ENCODE measurements around the gene ADAMTS17. TPM values are rescaled to one million over a fixed set of nuclear protein-coding genes. Genes with fewer than 3 reads are reported as not detected.

Gene ADAMTS17
- total and polyA plus RNA-seq, 4 experiments from 2014 or later = 2.1 to 6.2 (median 4.8) TPM

DNA sequence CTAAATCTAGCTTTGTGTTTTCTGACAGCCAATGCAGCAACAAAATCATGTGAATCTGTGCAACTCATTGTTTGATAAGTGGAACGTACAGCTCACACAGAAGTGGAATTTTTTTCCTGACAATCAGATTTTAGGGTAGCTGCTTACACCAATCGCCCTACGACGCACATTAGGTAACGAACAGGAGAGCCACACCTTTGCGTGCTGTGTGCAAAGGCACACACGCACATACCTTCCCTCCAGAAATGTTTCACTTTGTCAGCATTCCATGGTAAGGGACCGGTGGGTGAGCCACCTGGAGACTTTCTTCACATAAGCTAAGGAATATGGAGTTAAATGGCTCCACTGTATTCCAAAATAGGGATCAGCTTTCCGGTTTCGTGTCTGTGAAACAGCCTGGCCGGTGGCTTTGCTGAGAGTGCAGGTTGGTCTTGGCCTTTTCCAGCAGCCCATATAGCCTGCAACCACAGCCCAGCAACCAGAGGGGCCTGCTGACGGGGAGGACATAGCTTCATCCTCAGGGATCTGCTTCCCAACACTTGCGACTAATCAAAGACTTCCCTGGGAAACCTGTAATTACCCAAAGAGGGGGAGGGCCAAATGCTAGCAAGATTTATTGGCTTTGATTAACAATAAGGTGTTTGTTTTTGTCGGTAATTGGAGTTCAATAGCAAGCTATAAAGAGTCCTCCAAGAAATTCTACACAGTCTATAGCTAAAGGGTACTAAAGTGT lies 145.3 kb downstream of the ADAMTS17 start:
- CTCF ChIA-PET (ENCODE audit: partially characterized antibody) = interaction anchor here (1.2 to 1.4 kb wide), 2 partner anchors 18 to 154 kb away, joined by 3 to 4 read pairs; no protein-coding TSS in a partner anchor
- DNase-seq = no peak
- H3K36me3 Mint-ChIP-seq = peaks cover 2 to 16% of the 10 kb centered on the region in 2 donors
- no peaks in the 10 kb centered on the region for H3K36me3 ChIP-seq (ENCODE audit: insufficient read depth, low read length)
- no peaks in the 10 kb centered on the region for H3K9me3 ChIP-seq (ENCODE audit: control insufficient read depth in 1 of 2, low read length in 2 of 2)
- H3K4me1 ChIP-seq (ENCODE audit: insufficient read depth, low read length) = peaks cover 7% of the 10 kb centered on the region
- no peak overlapping the region for H3K27ac Mint-ChIP-seq
- H3K4me1 Mint-ChIP-seq = peaks cover 2 to 9% (median 6%) of the 10 kb centered on the region in 4 donors
- H3K4me3 ChIP-seq (ENCODE audit: low read length in 2 of 2) = no peak overlapping the region
- H3K27ac ChIP-seq (ENCODE audit: low read depth, low read length) = no peak overlapping the region
- POLR2A ChIA-PET (ENCODE audit: partially characterized antibody) = no interaction called here
- H3K27me3 Mint-ChIP-seq = no peaks in the 10 kb centered on the region
- no peaks in the 10 kb centered on the region for H3K27me3 ChIP-seq (ENCODE audit: insufficient read depth, low read length)
- H3K9me3 Mint-ChIP-seq = no peaks in the 10 kb centered on the region
- intact Hi-C loops (cut with micrococcal nuclease) = no loop called here
- H3K4me3 Mint-ChIP-seq = no peak overlapping the region

DNA sequence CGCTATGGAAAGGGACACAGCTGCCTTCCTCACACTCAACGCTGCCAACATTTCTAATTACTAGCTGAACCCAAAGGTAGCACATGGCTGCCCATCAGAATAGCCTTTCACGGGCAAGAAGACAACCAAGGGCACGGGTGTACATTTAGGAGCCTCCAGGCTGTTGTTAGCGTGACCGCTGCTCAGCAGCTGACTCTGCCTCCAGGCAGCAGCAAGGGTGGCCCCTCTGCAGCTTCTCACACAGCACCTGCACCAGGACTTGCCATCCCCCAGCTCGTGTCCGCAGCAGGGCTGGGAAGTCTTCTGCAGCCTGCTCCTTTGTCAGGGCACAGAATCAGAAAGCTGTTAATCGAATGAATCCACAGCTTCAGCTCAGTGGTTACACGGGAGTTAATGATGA lies 146.8 kb downstream of the ADAMTS17 start:
- H3K4me3 Mint-ChIP-seq = no peak overlapping the region
- peaks cover 0 to 3% (median 0%) of the 10 kb centered on the region in 4 donors for H3K4me1 Mint-ChIP-seq
- no peaks in the 10 kb centered on the region for H3K4me1 ChIP-seq (ENCODE audit: insufficient read depth, low read length)
- CTCF ChIA-PET (ENCODE audit: partially characterized antibody) = interaction anchor here (0.7 to 1.2 kb wide), 3 partner anchors 16 to 289 kb away, joined by 3 read pairs; no protein-coding TSS in a partner anchor
- no peak overlapping the region for H3K27ac ChIP-seq (ENCODE audit: low read depth, low read length)
- intact Hi-C loops (cut with micrococcal nuclease) = no loop called here
- no peak for DNase-seq
- POLR2A ChIA-PET (ENCODE audit: partially characterized antibody) = no interaction called here
- H3K9me3 ChIP-seq (ENCODE audit: control insufficient read depth in 1 of 2, low read length in 2 of 2) = no peaks in the 10 kb centered on the region
- no peaks in the 10 kb centered on the region for H3K27me3 Mint-ChIP-seq
- H3K36me3 Mint-ChIP-seq = peaks cover 1 to 25% of the 10 kb centered on the region in 2 donors
- no peaks in the 10 kb centered on the region for H3K27me3 ChIP-seq (ENCODE audit: insufficient read depth, low read length)
- no peaks in the 10 kb centered on the region for H3K9me3 Mint-ChIP-seq
- no peak overlapping the region for H3K4me3 ChIP-seq (ENCODE audit: low read length in 2 of 2)
- no peaks in the 10 kb centered on the region for H3K36me3 ChIP-seq (ENCODE audit: insufficient read depth, low read length)
- H3K27ac Mint-ChIP-seq = no peak overlapping the region

DNA sequence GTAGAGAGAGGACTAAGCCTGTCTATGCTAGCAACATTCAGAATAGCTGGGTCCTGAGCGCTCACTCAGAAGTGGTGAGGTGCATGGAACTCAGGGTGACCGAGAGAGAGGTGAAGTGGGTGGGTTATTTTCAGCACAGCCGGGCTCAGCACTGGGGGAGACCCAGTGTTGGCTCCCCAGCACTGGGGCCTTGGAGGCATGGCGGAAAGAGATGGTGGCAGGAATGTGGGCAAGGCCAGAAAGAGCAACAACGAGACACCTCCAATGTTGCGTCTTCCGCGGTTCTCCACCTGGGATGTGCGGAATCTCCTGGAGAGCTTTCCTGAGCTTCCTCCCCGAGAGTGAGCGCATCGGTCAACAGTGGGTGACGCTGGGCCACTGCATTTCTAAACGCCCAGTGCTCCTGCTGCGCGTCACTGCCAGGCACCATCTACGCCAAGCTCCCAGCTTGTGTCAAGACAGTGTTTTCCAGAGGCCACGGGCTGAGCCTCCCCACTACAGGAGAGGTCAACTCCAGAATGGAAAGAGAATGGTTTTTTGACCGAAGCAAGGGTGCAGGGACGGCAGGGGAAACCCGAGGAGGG lies 148.4 kb downstream of the ADAMTS17 start:
- Histone ChIP-seq H3K27me3 (ENCODE audit: insufficient read depth, low read length) (no peaks in the 10 kb centered on the region), H3K9me3 (ENCODE audit: control insufficient read depth in 1 of 2, low read length in 2 of 2) (no peaks in the 10 kb centered on the region), H3K36me3 (ENCODE audit: insufficient read depth, low read length) (no peaks in the 10 kb centered on the region), H3K27ac (ENCODE audit: low read depth, low read length) (no peak overlapping the region), H3K4me3 (ENCODE audit: low read length in 2 of 2) (no peak overlapping the region), H3K4me1 (ENCODE audit: insufficient read depth, low read length) (no peaks in the 10 kb centered on the region)
- H3K4me3 Mint-ChIP-seq = no peak overlapping the region
- H3K27me3 Mint-ChIP-seq = no peaks in the 10 kb centered on the region
- DNase-seq = no peak
- H3K4me1 Mint-ChIP-seq = no peaks in the 10 kb centered on the region
- intact Hi-C loops (cut with micrococcal nuclease) = no loop called here
- no peaks in the 10 kb centered on the region for H3K9me3 Mint-ChIP-seq
- H3K27ac Mint-ChIP-seq = no peak overlapping the region
- POLR2A ChIA-PET (ENCODE audit: partially characterized antibody) = no interaction called here
- CTCF ChIA-PET (ENCODE audit: partially characterized antibody) = interaction anchor here (1.0 kb wide), 1 partner anchor 10 kb away, joined by 3 read pairs; no protein-coding TSS in a partner anchor
- H3K36me3 Mint-ChIP-seq = peaks cover 1 to 27% of the 10 kb centered on the region in 2 donors

DNA sequence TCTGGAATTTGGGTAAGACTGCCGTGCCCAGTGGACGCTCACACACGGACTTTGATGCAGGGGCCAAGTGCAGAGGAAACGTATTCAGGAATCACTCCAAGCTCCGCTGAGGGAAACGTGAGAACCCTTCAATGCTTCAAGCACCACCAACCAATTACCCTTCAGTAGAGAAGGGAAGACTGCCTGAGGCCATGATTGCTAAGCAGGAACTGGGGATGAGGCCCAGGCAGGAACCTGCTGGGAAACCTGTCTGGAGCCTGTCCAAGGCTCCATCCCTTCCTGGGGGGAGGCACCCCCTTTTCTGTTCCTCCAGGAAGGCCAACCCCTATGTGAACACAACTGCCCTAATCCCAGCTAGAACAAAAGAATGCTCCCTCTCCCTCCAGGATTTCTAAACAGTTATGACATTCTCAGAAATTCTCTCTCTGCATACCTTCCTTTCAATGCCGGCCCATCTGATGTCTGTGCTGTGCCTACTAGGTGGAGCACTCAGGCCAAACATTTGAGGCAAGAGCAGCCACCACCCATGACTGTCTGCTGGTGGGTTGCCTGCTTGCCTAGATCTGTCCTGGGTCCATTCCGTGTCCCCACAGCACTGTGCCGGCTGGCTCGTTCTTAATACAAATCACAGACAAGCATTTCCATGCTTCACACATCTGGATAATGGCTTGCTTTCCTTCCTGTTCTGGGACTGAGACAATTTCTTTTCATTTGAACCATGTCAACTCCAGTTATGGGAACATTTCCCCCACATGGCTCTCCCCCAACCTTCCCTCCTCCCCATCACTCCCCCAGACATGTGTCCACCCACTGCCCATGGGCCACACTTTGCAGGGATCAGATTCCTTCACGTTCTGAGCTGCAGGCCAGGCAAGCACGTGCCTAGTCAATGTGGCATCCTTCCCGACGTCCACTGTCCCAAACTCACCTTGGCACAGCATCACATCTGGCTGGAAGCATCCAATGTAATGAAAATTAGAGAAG lies 149.4 kb downstream of the ADAMTS17 start:
- ChIA-PET CTCF (ENCODE audit: partially characterized antibody) (no interaction called here), POLR2A (ENCODE audit: partially characterized antibody) (no interaction called here)
- no peaks in the 10 kb centered on the region for H3K36me3 ChIP-seq (ENCODE audit: insufficient read depth, low read length)
- Mint-ChIP-seq H3K9me3 (no peaks in the 10 kb centered on the region), H3K27ac (no peak overlapping the region), H3K27me3 (no peaks in the 10 kb centered on the region), H3K4me3 (no peak overlapping the region), H3K4me1 (no peaks in the 10 kb centered on the region), H3K36me3 (peaks cover 1 to 32% of the 10 kb centered on the region in 2 donors)
- H3K27ac ChIP-seq (ENCODE audit: low read depth, low read length) = no peak overlapping the region
- no peak for DNase-seq
- no peaks in the 10 kb centered on the region for H3K4me1 ChIP-seq (ENCODE audit: insufficient read depth, low read length)
- intact Hi-C loops (cut with micrococcal nuclease) = no loop called here
- H3K9me3 ChIP-seq (ENCODE audit: control insufficient read depth in 1 of 2, low read length in 2 of 2) = no peaks in the 10 kb centered on the region
- H3K27me3 ChIP-seq (ENCODE audit: insufficient read depth, low read length) = no peaks in the 10 kb centered on the region
- H3K4me3 ChIP-seq (ENCODE audit: low read length in 2 of 2) = no peak overlapping the region

DNA sequence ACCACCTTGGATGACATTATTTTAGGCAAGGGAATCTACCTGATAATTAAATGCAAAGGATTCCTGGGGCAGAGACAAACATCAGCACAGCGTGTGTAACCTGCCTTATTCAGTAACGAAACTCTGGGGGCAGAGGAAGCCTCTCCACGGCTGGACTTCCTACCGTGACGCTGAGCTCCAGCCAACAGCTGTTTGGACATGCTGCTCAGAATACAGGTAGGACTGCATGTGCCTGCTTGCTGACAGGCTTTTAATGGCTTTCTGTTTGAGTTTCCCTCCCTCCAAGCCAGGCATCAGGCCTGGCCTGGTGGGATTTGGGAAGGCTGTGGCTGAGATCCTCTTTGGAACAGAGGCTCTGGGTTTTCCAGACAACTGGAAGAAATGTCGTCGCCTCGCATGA lies 150.6 kb downstream of the ADAMTS17 start:
- Histone ChIP-seq H3K27ac (ENCODE audit: low read depth, low read length) (no peak overlapping the region), H3K4me1 (ENCODE audit: insufficient read depth, low read length) (no peaks in the 10 kb centered on the region), H3K9me3 (ENCODE audit: control insufficient read depth in 1 of 2, low read length in 2 of 2) (no peaks in the 10 kb centered on the region), H3K27me3 (ENCODE audit: insufficient read depth, low read length) (no peaks in the 10 kb centered on the region), H3K36me3 (ENCODE audit: insufficient read depth, low read length) (no peaks in the 10 kb centered on the region), H3K4me3 (ENCODE audit: low read length in 2 of 2) (no peak overlapping the region)
- Mint-ChIP-seq H3K36me3 (peaks cover 1 to 39% of the 10 kb centered on the region in 2 donors), H3K4me3 (no peak overlapping the region), H3K4me1 (no peaks in the 10 kb centered on the region), H3K27me3 (no peaks in the 10 kb centered on the region), H3K27ac (no peak overlapping the region), H3K9me3 (peaks cover 0 to 2% (median 0%) of the 10 kb centered on the region in 8 donors)
- no peak for DNase-seq
- intact Hi-C loops (cut with micrococcal nuclease) = no loop called here
- ChIA-PET CTCF (ENCODE audit: partially characterized antibody) (no interaction called here), POLR2A (ENCODE audit: partially characterized antibody) (no interaction called here)

DNA sequence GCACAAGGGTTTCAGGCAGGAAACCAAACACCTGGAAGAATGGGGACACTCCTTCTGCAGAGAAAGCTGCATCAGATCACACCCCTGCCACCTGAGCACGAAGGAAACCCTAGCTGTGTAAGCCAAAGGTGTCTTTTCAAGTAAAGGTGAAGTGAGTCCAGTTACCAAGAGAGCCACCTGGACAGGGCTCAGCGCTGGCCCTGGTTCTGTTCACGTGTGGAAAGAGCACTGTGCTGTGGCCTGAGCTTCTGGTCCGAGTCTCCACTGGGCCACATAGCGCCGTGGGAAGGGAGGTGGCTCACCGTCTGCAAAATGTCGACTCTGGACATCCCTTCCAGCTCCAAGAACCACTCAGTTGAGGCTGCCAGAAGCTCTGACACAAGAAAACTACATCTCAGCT lies 151.1 kb downstream of the ADAMTS17 start:
- Mint-ChIP-seq H3K36me3 (peaks cover 1 to 40% of the 10 kb centered on the region in 2 donors), H3K4me1 (no peaks in the 10 kb centered on the region), H3K9me3 (peaks cover 0 to 2% (median 0%) of the 10 kb centered on the region in 8 donors), H3K27ac (no peak overlapping the region), H3K27me3 (no peaks in the 10 kb centered on the region), H3K4me3 (no peak overlapping the region)
- Histone ChIP-seq H3K27me3 (ENCODE audit: insufficient read depth, low read length) (no peaks in the 10 kb centered on the region), H3K4me3 (ENCODE audit: low read length in 2 of 2) (no peak overlapping the region), H3K9me3 (ENCODE audit: control insufficient read depth in 1 of 2, low read length in 2 of 2) (no peaks in the 10 kb centered on the region), H3K27ac (ENCODE audit: low read depth, low read length) (no peak overlapping the region), H3K36me3 (ENCODE audit: insufficient read depth, low read length) (no peaks in the 10 kb centered on the region), H3K4me1 (ENCODE audit: insufficient read depth, low read length) (no peaks in the 10 kb centered on the region)
- DNase-seq = no peak
- CTCF ChIA-PET (ENCODE audit: partially characterized antibody) = no interaction called here
- intact Hi-C loops (cut with micrococcal nuclease) = no loop called here
- POLR2A ChIA-PET (ENCODE audit: partially characterized antibody) = no interaction called here

DNA sequence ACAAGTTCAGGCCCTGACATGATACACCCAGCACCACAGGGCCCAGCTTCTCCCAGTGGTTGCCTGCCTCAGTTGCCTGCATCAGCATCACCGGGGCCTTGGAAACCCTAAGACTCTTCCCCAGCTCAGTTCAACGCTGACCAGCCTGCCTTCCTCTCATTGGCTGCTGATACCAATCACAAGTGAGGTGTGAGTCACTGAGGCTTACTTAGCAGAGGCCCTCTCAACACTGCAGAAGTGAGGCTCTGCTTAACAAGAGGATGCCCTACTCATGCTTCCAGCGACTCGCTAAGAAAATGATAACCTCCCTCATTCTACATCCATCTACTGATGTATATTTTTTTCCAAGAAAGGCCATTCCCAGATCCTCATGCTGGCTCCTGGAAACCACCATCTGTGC lies 151.9 kb downstream of the ADAMTS17 start:
- H3K4me3 ChIP-seq (ENCODE audit: low read length in 2 of 2) = no peak overlapping the region
- intact Hi-C loops (cut with micrococcal nuclease) = no loop called here
- Mint-ChIP-seq H3K36me3 (peaks cover 2 to 37% of the 10 kb centered on the region in 2 donors), H3K27ac (no peak overlapping the region), H3K9me3 (peaks cover 0 to 2% (median 0%) of the 10 kb centered on the region in 8 donors), H3K4me3 (no peak overlapping the region), H3K27me3 (no peaks in the 10 kb centered on the region), H3K4me1 (no peaks in the 10 kb centered on the region)
- ChIA-PET CTCF (ENCODE audit: partially characterized antibody) (no interaction called here), POLR2A (ENCODE audit: partially characterized antibody) (no interaction called here)
- no peak overlapping the region for H3K27ac ChIP-seq (ENCODE audit: low read depth, low read length)
- H3K36me3 ChIP-seq (ENCODE audit: insufficient read depth, low read length) = no peaks in the 10 kb centered on the region
- no peaks in the 10 kb centered on the region for H3K9me3 ChIP-seq (ENCODE audit: control insufficient read depth in 1 of 2, low read length in 2 of 2)
- no peaks in the 10 kb centered on the region for H3K4me1 ChIP-seq (ENCODE audit: insufficient read depth, low read length)
- DNase-seq = no peak
- H3K27me3 ChIP-seq (ENCODE audit: insufficient read depth, low read length) = no peaks in the 10 kb centered on the region

All from CD4-positive, alpha-beta memory T cell (primary cell).